GM19455 (cell line): ENCODE data around the gene TPCN1.

ENCODE experiments used
- ATAC-seq: cut with Tn5 transposase; IDR thresholded peaks from one replicate; pipeline ENCODE4 v1.9.1; 2021; ENCODE audit not compliant: unreplicated experiment

TPCN1 gene

DNA sequence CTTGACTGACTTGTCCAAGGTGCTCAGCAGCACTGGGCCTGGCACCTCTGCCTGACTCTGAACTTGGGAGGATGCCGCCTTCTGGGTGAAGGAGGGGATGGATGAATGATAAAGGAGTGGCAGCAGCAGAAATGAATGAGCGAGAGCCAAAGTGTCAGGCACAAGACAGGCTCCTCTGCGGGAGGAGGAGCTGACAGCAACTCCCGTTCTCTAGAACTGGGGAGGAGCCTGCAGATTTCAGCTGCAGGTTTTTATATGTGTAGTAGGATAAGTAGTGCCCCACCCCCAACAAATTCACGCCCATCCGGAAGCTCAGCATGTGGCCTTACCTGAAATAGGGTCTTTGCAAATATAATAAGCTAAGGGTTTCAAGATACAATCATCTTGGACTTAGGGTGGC, 80.5 kb downstream of the TPCN1 start:
- no peak for ATAC-seq

GRCh38 chr12:113302466-113302865, 81.2 kb downstream of the TPCN1 start:
- ATAC-seq: no peak

DNA sequence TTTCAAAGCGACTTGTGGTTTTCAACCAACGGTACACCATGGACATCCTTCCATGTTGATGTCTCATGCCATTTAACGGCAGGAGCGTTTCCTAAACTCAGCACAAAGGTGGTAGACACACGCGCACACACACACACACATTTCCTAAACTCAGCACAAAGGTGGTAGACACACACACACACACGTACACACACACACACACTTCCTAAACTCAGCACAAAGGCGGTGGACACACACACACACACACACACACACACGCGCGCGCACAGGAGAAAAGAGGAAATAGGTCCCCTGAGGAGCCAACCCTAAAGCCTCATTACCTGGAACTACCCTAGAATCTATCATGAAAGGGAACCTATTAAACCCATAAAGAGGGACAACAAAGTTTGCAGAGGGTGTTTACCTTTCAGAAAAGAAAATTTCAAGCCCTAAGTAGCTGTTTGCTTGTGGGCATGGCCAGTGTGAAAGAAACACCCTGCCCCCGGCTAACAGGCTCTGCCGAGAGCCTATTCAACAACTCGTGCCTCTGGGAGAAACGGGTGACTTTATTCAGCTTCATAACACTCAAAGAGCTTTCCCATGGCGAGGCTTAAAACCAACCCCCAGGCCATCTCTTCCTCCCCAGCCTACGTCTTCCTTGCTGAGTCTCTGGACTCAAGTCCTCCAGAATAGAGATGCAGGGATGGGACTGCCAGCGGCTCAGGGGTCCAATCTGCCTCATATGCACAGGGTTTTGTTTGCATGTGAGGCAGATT, 81.8 kb downstream of the TPCN1 start:
- no peak for ATAC-seq

DNA sequence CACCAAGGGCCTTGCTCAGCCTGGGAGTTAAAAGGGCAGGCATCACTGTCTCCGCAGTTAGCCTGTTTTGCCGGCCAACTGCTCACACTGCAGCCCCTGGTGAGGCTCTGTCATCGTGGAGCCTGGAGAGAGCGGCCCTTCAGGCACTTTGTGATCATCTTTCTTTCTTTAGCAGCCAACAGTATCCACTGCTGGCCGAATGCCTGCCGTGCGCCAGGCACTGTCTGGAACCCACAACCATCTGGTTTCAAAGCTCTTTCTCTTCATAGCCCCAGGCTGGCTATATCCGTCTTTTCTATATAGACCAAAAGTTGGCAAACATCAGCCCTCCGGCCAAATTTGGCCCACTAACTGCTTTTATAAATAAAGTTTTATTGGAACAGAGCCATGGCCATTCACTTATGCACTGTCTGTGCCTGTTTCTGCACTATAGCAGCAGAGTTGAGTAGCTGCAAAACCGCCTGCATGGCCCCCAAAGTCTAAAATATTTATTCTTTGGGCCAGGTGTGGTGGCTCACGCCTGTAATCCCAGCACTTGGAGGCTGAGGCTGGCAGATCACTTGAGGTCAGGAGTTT, 84.1 kb downstream of the TPCN1 start:
- no peak for ATAC-seq

- ATAC-seq: no peak
Measured at GRCh38 chr12:113306382-113306781, 85.1 kb downstream of the TPCN1 start.

DNA sequence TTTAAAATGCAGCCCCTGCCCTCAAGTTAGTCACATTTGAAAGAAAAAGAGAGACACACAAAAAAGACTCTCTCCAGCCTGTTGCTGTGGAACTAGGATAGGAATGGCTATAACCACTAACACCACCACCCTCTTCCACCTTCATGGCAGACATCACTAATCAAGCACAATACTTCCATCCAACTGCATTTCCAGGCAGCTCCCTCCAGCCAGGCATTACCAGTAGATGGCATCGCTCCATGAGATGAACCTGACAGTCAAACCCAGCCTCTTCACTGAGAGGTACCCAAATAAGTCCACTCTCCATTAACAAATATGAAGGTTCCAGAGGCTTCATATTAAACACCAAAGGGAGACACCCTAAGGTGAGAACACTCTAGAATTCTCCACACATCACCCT, 89.2 kb downstream of the TPCN1 start:
- ATAC-seq: no peak

DNA sequence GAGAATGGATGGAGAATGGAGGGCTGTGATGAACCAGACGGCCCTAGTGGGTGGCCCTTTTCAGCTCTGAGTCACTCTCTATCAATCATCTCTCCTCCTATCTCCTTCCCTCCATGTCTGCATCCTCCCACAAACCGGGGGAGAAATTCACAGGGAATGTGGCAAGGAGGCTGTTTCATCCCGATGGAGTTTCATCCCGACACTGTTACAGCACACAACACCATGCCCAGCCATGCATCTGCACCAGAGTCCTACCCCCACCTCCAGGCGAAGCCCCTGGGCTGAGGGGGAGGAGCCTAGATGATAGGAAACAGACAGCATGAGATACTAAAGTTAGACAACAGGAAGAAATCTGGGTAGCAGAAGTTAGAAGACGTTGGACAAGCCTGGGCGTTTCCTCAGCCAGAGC, 92.9 kb downstream of the TPCN1 start:
- ATAC-seq: no peak

GRCh38 chr12:113315358-113315757, 94.1 kb downstream of the TPCN1 start:
- ATAC-seq: no peak

- ATAC-seq: no peak
Measured at GRCh38 chr12:113316155-113316554, 94.9 kb downstream of the TPCN1 start.

DNA sequence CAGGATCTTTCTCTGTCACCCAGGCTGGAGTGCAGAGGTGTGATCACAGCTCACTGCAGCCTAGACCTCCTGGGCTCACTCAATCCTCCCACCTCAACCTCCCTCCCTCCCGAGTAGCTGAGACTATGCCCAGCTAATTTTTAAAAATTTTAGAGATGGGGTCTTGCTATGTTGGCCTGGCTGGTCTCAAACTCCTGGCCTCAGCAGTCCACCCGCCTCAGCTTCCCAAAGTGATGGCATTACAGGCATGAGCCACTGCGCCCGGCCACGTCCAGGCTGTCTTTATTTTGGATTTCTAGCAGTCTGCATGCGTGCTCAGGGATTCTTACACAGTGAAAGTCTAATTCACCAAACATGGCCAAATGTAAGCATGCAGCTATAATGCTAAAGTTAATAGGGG, 95.9 kb downstream of the TPCN1 start:
- no peak for ATAC-seq

- ATAC-seq: no peak
Measured at GRCh38 chr12:113318046-113318656, 96.9 kb downstream of the TPCN1 start.

- no peak for ATAC-seq
Measured at GRCh38 chr12:113318900-113319628, 97.8 kb downstream of the TPCN1 start.

DNA sequence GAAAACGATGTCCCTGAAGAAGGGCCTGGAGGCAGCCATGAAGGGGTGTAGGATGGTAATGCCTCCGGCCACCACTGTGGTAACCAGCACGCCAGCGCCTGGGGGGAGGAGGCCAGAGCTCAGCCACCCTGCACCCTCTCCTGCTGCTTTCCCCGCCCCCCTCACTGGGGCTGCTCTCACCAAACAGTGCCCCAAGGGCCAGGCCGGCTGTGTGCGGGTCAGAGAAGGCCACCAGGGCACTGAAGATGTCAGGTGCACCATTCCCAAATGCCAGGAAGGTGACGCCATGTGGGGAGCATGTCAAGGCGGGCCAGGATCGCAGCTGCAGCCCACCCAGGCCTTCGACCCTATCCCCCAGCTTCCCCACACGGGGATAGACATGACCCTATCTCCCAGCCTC, 99.1 kb downstream of the TPCN1 start:
- ATAC-seq: no peak

- no peak for ATAC-seq
Measured at GRCh38 chr12:113322343-113322742, 101.1 kb downstream of the TPCN1 start.

DNA sequence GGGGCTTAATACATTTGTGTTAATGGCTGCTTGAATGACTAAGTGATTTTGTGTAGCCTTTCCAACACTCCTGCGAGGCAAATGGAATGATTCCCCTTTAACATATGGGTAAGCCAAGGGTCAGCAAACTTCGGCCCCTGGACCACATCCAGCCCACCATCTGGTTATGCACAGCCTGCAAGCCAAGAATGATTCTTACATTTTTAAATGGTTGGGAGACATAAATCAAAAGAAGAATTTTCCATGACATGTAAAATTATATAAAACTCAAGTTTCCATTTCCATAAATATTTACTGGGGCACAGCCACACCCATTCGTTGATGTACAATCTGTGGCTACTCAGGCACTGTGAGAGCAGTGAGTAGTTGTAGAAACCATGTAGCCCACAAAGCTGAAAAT, 104.7 kb downstream of the TPCN1 start:
- ATAC-seq: no peak

DNA sequence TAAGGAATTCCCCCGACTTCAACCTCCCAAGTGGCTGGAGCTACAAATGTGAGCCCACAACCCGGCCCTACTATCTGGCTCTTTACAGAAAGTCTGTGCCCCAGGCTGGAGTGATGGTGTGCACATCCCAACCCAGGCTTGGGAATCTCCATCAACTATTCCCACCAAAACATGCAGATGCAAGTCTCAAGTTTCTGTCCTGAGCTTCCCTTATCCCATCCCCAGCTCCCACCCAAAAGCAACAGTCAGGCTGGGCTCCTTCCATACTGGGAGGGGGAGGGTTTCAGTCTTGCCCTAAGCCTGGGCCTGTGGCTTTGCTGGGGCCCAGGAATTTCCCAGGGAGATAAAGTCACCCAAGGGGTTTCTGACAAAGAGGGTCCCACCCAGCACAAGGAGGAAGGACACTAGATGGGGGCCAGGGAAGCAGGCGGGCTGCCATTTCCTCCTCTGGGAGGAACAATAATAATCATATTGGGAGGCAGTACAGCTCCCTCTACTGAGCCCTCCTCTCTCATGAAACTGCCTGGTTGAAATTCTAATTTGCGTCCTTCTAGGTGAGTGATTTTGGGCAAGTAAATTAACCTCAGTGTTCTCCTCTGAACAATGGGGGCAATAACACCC, 105.6 kb downstream of the TPCN1 start:
- ATAC-seq: no peak

- no peak for ATAC-seq
Measured at GRCh38 chr12:113328368-113328889, 107.2 kb downstream of the TPCN1 start.

DNA sequence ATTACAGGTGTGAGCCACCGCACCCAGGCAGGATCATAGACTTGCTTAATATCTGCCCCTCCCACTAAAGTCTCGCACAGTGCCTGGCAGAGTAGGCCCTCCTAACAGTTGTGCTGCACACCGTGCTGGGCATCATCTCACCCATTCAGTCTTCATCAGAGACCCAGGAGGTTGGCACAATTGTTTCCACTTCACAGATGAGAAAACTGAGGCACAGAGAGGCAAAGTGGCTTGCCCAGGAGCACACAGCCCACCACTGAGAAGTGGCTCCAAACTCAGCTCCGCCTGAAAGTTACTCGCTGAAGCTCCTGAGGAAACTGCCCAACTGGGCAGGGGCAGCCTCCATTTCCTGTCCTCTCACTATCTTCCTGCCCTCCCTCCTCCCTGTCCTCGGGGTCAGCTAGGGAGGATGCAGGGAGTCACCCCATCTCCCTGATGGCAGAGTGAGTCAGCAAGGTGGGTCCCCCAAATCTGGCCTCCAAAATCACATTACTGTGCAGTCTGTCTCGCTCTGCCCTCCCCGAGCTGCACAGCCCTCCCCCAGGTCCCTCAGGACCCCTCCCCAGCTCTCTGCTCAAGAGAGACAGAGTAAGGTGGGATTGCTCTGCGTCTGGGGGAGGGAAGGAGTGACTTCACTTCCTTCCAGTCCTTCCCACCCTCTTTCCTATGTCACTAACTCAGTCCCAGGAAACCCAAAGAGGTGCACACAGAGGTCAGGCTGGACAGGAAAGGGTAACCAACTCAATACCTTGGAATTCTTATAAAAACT, 107.9 kb downstream of the TPCN1 start:
- ATAC-seq: no peak

GRCh38 chr12:113329791-113330417, 108.6 kb downstream of the TPCN1 start:
- no peak for ATAC-seq

DNA sequence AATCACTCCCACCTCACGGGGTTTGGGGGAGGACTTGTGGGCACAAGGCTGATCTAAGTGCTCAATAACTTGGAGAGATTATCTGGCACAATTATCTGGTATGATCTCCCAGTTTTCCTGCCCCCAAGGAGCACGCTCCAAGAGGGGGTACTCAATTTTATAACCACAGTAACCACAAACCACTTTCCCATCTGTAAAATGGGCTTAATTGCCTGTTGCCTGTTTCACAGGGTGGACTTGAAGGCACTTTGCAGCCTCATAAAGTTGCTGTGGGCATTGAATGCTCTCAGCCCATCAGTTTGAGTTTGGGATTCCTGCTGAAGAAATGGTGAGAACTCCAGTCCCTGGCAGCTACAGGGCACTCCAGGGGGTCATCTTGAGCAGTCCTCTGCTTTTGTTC, 109.2 kb downstream of the TPCN1 start:
- ATAC-seq: no peak
